GM20431 (cell line): Measurements from ENCODE around the gene PPT2.

Experiments
- in situ Hi-C: fragments of 300-500 bp; cut with MseI, MboI; formaldehyde crosslinking; loops from one replicate; pipeline ENCODE4 v1.15.0; 2020; ENCODE audit warnings: low sequenced_read_pairs; ENCODE audit not compliant: unreplicated experiment

The PPT2 gene

GRCh38 chr6:32151181-32151862 is 2.6 kb upstream of the PPT2 start:
- in situ Hi-C loops: no loop called here

- in situ Hi-C loops: no loop called here
These were observed 1.8 kb upstream of the PPT2 start, which contains the start of gene PRRT1 for GRCh38 chr6:32151863-32152768. Gene PRRT1 (minus strand): TSS chr6:32151939. CDS start chr6:32151827, 112 bp downstream.

GRCh38 chr6:32152769-32153563 is 975 bp upstream of the PPT2 start:
- in situ Hi-C loops: no loop called here

GRCh38 chr6:32154514-32155161 is 697 bp downstream of the PPT2 start:
- in situ Hi-C loops: no loop called here

- in situ Hi-C loops: no loop called here
These were observed 3.0 kb downstream of the PPT2 start for GRCh38 chr6:32156891-32157290.

- in situ Hi-C loops: no loop called here
These were observed 4.1 kb downstream of the PPT2 start for GRCh38 chr6:32158052-32158451.

- in situ Hi-C loops: no loop called here
These were observed 9.8 kb downstream of the PPT2 start for GRCh38 chr6:32163559-32164258.

GRCh38 chr6:32164295-32164694 is 10.4 kb downstream of the PPT2 start, which contains the start of gene EGFL8:
Gene EGFL8 (plus strand): TSS chr6:32164595. CDS start chr6:32166166, 1,571 bp downstream.
- in situ Hi-C loops: no loop called here

- in situ Hi-C loops: no loop called here
These were observed 12.6 kb downstream of the PPT2 start for GRCh38 chr6:32166411-32167061.

- in situ Hi-C loops: no loop called here
These were observed 13.3 kb downstream of the PPT2 start for GRCh38 chr6:32167154-32167760.

GRCh38 chr6:32167761-32168262 is 13.9 kb downstream of the PPT2 start:
- in situ Hi-C loops: no loop called here

GRCh38 chr6:32168350-32168749 is 14.4 kb downstream of the PPT2 start:
- in situ Hi-C loops: no loop called here

GRCh38 chr6:32168807-32169591 is 15.1 kb downstream of the PPT2 start:
- in situ Hi-C loops: no loop called here

- in situ Hi-C loops: no loop called here
These were observed 16.4 kb downstream of the PPT2 start for GRCh38 chr6:32170294-32170693.

- in situ Hi-C loops: no loop called here
These were observed 17.3 kb downstream of the PPT2 start for GRCh38 chr6:32171234-32171633.

GRCh38 chr6:32173051-32173727 is 19.2 kb downstream of the PPT2 start:
- in situ Hi-C loops: no loop called here

GRCh38 chr6:32174416-32174815 is 20.5 kb downstream of the PPT2 start:
- in situ Hi-C loops: no loop called here
